ENCODE measurements around the gene KIAA1549. TPM values are rescaled to one million over a fixed set of nuclear protein-coding genes. Genes with fewer than 3 reads are reported as not detected.

Gene KIAA1549
- total and polyA plus RNA-seq, 9 of the 15 experiments (the other 6 are each of a cell fraction or from before 2014, with no cell fraction given), result 0.01 to 0.29 (median 0.07) TPM

DNA sequence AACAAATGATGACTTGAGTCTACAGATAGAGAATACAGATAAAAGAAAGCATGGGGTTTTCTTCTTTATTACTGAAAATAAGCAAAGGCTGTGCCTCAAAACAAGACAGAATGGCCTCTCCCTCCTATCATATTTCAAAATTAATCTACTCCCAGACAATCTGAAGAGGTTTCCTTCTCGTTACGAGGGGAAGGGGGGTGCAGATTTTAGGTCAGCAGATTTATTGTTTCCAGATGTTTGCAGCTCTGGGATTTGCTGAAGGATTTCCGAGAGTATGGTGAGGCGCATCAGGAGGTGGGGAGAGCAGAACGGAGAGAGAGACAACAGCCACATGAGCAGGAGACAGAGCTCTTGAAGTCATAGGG, 89.8 kb downstream of the KIAA1549 start (continued):
- TF ChIP-seq, protein P1, sequence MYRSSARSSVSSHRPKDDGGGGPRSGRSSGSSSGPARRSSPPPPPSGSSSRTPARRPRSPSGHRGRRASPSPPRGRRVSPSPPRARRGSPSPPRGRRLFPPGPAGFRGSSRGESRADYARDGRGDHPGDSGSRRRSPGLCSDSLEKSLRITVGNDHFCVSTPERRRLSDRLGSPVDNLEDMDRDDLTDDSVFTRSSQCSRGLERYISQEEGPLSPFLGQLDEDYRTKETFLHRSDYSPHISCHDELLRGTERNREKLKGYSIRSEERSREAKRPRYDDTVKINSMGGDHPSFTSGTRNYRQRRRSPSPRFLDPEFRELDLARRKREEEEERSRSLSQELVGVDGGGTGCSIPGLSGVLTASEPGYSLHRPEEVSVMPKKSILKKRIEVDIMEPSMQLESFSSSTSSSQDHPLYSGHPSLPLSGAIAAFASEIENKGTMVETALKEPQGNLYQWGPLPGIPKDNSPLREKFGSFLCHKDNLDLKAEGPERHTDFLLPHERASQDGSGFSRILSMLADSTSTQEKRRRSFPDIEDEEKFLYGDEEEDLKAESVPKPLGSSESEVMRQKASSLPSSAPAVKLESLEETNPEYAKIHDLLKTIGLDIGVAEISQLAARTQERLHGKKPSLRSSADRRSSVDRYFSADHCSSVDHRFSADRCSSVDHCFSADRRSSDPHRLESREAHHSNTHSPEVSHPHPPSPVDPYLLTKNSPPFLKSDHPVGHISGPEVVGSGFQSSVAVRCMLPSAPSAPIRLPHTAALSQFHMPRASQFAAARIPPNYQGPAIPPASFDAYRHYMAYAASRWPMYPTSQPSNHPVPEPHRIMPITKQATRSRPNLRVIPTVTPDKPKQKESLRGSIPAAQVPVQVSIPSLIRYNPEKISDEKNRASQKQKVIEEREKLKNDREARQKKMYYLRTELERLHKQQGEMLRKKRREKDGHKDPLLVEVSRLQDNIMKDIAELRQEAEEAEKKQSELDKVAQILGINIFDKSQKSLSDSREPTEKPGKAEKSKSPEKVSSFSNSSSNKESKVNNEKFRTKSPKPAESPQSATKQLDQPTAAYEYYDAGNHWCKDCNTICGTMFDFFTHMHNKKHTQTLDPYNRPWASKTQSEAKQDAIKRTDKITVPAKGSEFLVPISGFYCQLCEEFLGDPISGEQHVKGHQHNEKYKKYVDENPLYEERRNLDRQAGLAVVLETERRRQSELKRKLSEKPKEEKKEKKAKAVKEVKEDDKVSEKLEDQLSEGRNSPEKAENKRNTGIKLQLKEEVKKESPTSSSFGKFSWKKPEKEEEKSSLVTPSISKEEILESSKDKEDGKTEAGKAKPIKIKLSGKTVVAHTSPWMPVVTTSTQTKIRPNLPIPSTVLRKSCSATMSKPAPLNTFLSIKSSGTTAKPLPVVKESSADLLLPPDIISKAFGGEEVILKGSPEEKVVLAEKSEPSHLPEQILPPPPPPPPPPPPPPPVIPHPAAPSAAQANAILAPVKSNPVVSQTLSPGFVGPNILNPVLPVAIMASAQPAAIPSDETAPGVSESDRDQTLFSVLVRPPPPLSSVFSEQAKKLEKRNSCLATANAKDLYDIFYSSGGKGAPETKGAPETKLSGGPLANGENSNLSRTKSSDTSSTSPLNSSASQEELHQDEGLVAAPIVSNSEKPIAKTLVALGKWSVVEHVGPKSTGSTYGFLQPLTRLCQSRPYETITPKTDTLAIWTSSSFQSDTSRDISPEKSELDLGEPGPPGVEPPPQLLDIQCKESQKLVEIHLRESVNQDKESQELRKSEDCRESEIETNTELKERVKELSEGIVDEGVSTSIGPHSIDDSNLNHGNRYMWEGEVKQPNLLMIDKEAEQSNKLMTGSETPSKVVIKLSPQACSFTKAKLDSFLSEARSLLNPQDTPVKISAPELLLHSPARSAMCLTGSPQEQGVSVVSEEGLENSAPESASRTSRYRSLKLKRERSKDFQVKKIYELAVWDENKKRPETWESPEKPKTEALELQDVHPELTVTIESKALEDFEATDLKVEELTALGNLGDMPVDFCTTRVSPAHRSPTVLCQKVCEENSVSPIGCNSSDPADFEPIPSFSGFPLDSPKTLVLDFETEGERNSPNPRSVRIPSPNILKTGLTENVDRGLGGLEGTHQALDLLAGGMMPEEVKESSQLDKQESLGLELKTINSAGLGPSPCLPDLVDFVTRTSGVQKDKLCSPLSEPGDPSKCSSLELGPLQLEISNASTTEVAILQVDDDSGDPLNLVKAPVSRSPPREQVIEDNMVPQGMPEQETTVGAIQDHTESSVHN (IDR thresholded peaks at IDR 0.05; ENCODE audit: borderline replicate concordance in 1 of 2, low read depth in 1 of 2), result no peak
- TF ChIP-seq GABPB1 (CRISPR knock-in tag; IDR thresholded peaks at IDR 0.05) (no peak), PRMT5 (CRISPR knock-in tag; IDR thresholded peaks at IDR 0.05) (no peak)
